GM12864 (cell line): ENCODE data around the gene ABL2.

Source experiments
- DNase-seq: peaks from one replicate; pipeline ENCODE4 v3.0.0-alpha.2; 2011; ENCODE audit warnings: low read depth
- H3K4me3 ChIP-seq: 2 replicates; pipeline ENCODE4 v1.5.1; 2011; ENCODE audit warnings: mild to moderate bottlenecking, low read depth, low read length, control low read depth
- CTCF ChIP-seq: IDR thresholded peaks from 2 replicates; pipeline ENCODE4 v1.5.1; 2011; ENCODE audit warnings: low read depth, mild to moderate bottlenecking, moderate library complexity, low read length, control low read depth, inconsistent platforms; ENCODE audit errors: missing control alignments

ABL2 gene

GRCh38 chr1:179095924-179096323 lies 133.6 kb downstream of the ABL2 start:
- TF ChIP-seq CTCF, result no peak
- no peak for DNase-seq
- H3K4me3 ChIP-seq, result no peak overlapping the region

- TF ChIP-seq CTCF, result no peak
- no peak overlapping the region for H3K4me3 ChIP-seq
- no peak for DNase-seq
Observed at GRCh38 chr1:179095377-179095776, 134.1 kb downstream of the ABL2 start.

GRCh38 chr1:179094818-179095217 lies 134.7 kb downstream of the ABL2 start:
- DNase-seq, result no peak
- H3K4me3 ChIP-seq, result no peak overlapping the region

GRCh38 chr1:179092896-179093461 lies 136.5 kb downstream of the ABL2 start:
- DNase-seq, result no peak
- no peak overlapping the region for H3K4me3 ChIP-seq
- TF ChIP-seq CTCF, result no peak

More at GRCh38 chr1:179094818-179095217, 134.7 kb downstream of the ABL2 start:
- no peak for TF ChIP-seq CTCF

- DNase-seq, result no peak
- H3K4me3 ChIP-seq, result no peak overlapping the region
- no peak for TF ChIP-seq CTCF
Observed at GRCh38 chr1:179091691-179092165, 137.7 kb downstream of the ABL2 start.

GRCh38 chr1:179090923-179091322 lies 138.6 kb downstream of the ABL2 start:
- H3K4me3 ChIP-seq, result no peak overlapping the region
- TF ChIP-seq CTCF, result no peak
- DNase-seq, result no peak

GRCh38 chr1:179090522-179090921 lies 139.0 kb downstream of the ABL2 start:
- H3K4me3 ChIP-seq, result no peak overlapping the region
- TF ChIP-seq CTCF, result no peak
- DNase-seq, result no peak
